A673 (cell line): Measurements from ENCODE around the gene PLB1. TPM values are rescaled to one million over a fixed set of nuclear protein-coding genes. Genes with fewer than 3 reads are reported as not detected.

ENCODE experiments used
- BruUV-seq: library from RNA; stranded (reverse); fragments of 400-500 nt; replicated peaks from 2 replicates; lab custom pipeline; 2021; lab: Mats Ljungman, UMichigan
- CTCF ChIA-PET: fragments of 300-600 bp; sonication (Branson Sonifier 250); formaldehyde crosslinking; loops from one replicate; lab custom pipeline; 2022; ENCODE audit warnings: antibody characterized with exemption; lab: Charles Lee
- POLR2A ChIA-PET: fragments of 300-600 bp; sonication (Branson Sonifier 250); formaldehyde crosslinking; loops from one replicate; lab custom pipeline; 2022; ENCODE audit warnings: antibody characterized with exemption; ENCODE audit not compliant: low non-redundant PET; lab: Charles Lee
- DNase-seq: peaks from one replicate; pipeline ENCODE4 v3.0.0-alpha.2; 2015; ENCODE audit warnings: low spot score
- H3K27ac ChIP-seq: fragments of 200-600 bp; sonication (generic); 2 replicates; pipeline ENCODE4 v1.5.1; 2016; ENCODE audit warnings: mixed run types, low read depth, mild to moderate bottlenecking, mixed read lengths, antibody characterized with exemption, low read length; ENCODE audit not compliant: poor library complexity, severe bottlenecking
- H3K27me3 ChIP-seq: fragments of 200-600 bp; sonication (generic); replicated peaks from 2 replicates; pipeline ENCODE4 v1.6.1; 2017; ENCODE audit warnings: mixed run types, low read depth, mild to moderate bottlenecking, mixed read lengths, antibody characterized with exemption, low read length; ENCODE audit not compliant: insufficient read depth, poor library complexity
- H3K36me3 ChIP-seq: fragments of 200-600 bp; sonication (generic); 2 replicates; pipeline ENCODE4 v1.6.1; 2016; ENCODE audit warnings: mixed run types, mild to moderate bottlenecking, mixed read lengths, antibody characterized with exemption, low read length; ENCODE audit not compliant: insufficient read depth, poor library complexity, severe bottlenecking
- H3K4me1 ChIP-seq: fragments of 200-600 bp; sonication (generic); 2 replicates; pipeline ENCODE4 v1.6.1; 2017; ENCODE audit warnings: mixed run types, mild to moderate bottlenecking, mixed read lengths, antibody characterized with exemption, low read length; ENCODE audit not compliant: insufficient read depth, poor library complexity, severe bottlenecking
- H3K4me3 ChIP-seq: fragments of 200-600 bp; sonication (generic); 2 replicates; pipeline ENCODE4 v1.5.1; 2016; ENCODE audit warnings: low read depth, mixed run types, mild to moderate bottlenecking, mixed read lengths, low read length; ENCODE audit not compliant: poor library complexity, severe bottlenecking
- H3K9me3 ChIP-seq: fragments of 200-600 bp; sonication (generic); 2 replicates; pipeline ENCODE4 v1.6.1; 2016; ENCODE audit warnings: mixed run types, low read depth, mild to moderate bottlenecking, mixed read lengths, antibody characterized with exemption, low read length; ENCODE audit not compliant: poor library complexity, severe bottlenecking
- CTCF ChIP-seq: fragments of 300-800, 200-600 bp; sonication (generic); conservative IDR thresholded peaks from 2 replicates; pipeline ENCODE4 v1.5.1; 2017; ENCODE audit warnings: low read depth, mild to moderate bottlenecking, antibody characterized with exemption, low read length, moderate library complexity, mixed read lengths
- EZH2 ChIP-seq: fragments of 200-600 bp; sonication (generic); IDR thresholded peaks from 2 replicates; pipeline ENCODE4 v1.6.1; 2017; ENCODE audit warnings: borderline replicate concordance, low read depth, mild to moderate bottlenecking, mixed read lengths, antibody characterized with exemption, low read length; ENCODE audit not compliant: poor library complexity, severe bottlenecking
- intact Hi-C: fragments of 100-400 bp; cut with micrococcal nuclease; formaldehyde crosslinking; loops from one replicate; pipeline ENCODE4 v1.10.0; 2022; ENCODE audit not compliant: unreplicated experiment
- total RNA-seq: library from RNA; stranded (reverse); gene quantifications from 2 replicates; pipeline ENCODE4 v1.2.3, GENCODE V29; 2021

Gene PLB1
- total RNA-seq, 1 experiment from 2014 or later = 0.39 TPM

GRCh38 chr2:28628506-28628905 lies 132.6 kb downstream of the PLB1 start:
- POLR2A ChIA-PET = no interaction called here
- CTCF ChIA-PET = no interaction called here
- TF ChIP-seq EZH2 = no peak
- no peak for DNase-seq
- Histone ChIP-seq H3K4me3 (no peak overlapping the region), H3K4me1 (peaks cover 7% of the 10 kb centered on the region), H3K27ac (no peak overlapping the region), H3K27me3 (no peaks in the 10 kb centered on the region), H3K9me3 (no peaks in the 10 kb centered on the region), H3K36me3 (no peaks in the 10 kb centered on the region)
- no TSS peak for BruUV-seq
- intact Hi-C loops = no loop called here

DNA sequence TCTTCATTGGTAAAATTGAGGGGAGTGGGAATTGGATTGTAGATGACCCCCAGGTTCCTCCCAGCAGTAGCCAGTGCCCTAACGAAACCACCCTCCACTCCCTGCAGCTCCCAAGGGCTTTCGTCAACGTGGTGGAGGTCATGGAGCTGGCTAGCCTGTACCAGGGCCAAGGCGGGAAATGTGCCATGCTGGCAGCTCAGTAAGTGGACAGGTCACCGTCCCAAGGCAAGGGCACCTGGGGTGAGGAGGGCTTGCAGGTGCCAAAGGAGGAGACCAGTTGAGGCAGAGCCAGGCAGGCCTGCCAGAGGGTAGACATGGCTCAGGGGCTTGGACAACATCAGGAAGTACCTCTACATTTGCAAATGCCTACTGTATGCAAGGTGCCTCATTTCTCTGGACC lies 133.1 kb downstream of the PLB1 start:
- H3K9me3 ChIP-seq = no peaks in the 10 kb centered on the region
- BruUV-seq = no TSS peak
- intact Hi-C loops = no loop called here
- ChIA-PET POLR2A (no interaction called here), CTCF (no interaction called here)
- peaks cover 7% of the 10 kb centered on the region for H3K4me1 ChIP-seq
- TF ChIP-seq EZH2 (no peak), CTCF (no peak)
- no peak for DNase-seq
- no peak overlapping the region for H3K27ac ChIP-seq
- H3K36me3 ChIP-seq = no peaks in the 10 kb centered on the region
- H3K27me3 ChIP-seq = no peaks in the 10 kb centered on the region
- no peak overlapping the region for H3K4me3 ChIP-seq

- TF ChIP-seq CTCF = no peak
- no peak for TF ChIP-seq EZH2
- H3K4me3 ChIP-seq = no peak overlapping the region
- no peak overlapping the region for H3K27ac ChIP-seq
- POLR2A ChIA-PET = no interaction called here
- intact Hi-C loops = no loop called here
- no peaks in the 10 kb centered on the region for H3K27me3 ChIP-seq
- no peaks in the 10 kb centered on the region for H3K9me3 ChIP-seq
- DNase-seq = no peak
- CTCF ChIA-PET = no interaction called here
- no peaks in the 10 kb centered on the region for H3K36me3 ChIP-seq
- BruUV-seq = no TSS peak
- H3K4me1 ChIP-seq = peaks cover 6% of the 10 kb centered on the region
Measured at GRCh38 chr2:28629910-28630309, 134.1 kb downstream of the PLB1 start.

GRCh38 chr2:28630341-28630740 lies 134.5 kb downstream of the PLB1 start:
- BruUV-seq = no TSS peak
- H3K36me3 ChIP-seq = no peaks in the 10 kb centered on the region
- intact Hi-C loops = no loop called here
- H3K4me1 ChIP-seq = peaks cover 2% of the 10 kb centered on the region
- TF ChIP-seq CTCF = no peak
- TF ChIP-seq EZH2 = no peak
- no peak overlapping the region for H3K27ac ChIP-seq
- ChIA-PET POLR2A (no interaction called here), CTCF (no interaction called here)
- no peaks in the 10 kb centered on the region for H3K9me3 ChIP-seq
- no peak overlapping the region for H3K4me3 ChIP-seq
- no peaks in the 10 kb centered on the region for H3K27me3 ChIP-seq
- no peak for DNase-seq
